Esophagus muscularis mucosa (tissue), 3 donors: ENCODE measurements around the gene EPSTI1.

Experiments
- POLR2AphosphoS5 ChIP-seq, 2 donors: sonication (generic); formaldehyde crosslinking; IDR thresholded peaks; one replicate each; pipeline ENCODE4 v1.6.1; 2017; ENCODE audit warnings: antibody characterized with exemption in 2 of 2
- TF ChIP-seq, protein P1 (sequence below), 3 experiments: fragments of 200-600 bp in 2 of 3; fragments of 450-650 bp in 1 of 3; sonication (generic) in 2 of 3; IDR thresholded peaks; one replicate each; pipeline ENCODE4 v1.5.1; 2017 to 2019; ENCODE audit warnings: antibody characterized with exemption in 3 of 3, mild to moderate bottlenecking in 2 of 3, moderate library complexity in 1 of 3

DNA sequence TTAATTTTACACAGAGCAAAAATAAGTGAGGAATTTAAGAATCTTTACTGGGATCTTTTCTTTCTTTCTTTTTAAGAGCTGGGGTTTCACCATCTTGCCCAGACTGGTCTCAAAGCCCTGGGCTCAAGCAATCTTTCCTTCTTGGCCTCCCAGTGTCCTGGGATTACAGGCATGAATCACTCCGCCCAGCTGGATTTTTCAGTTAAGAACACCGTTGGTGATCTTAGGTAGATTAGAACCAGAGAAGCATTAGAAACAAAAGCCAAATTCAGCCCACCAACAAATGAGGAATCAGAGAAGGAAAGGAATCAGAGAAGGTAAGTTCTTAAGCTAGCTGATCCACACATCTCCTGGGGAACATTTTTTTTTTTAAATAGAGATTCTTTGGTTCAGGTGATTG lies 34.2 kb downstream of the EPSTI1 start:
- TF ChIP-seq, protein P1, sequence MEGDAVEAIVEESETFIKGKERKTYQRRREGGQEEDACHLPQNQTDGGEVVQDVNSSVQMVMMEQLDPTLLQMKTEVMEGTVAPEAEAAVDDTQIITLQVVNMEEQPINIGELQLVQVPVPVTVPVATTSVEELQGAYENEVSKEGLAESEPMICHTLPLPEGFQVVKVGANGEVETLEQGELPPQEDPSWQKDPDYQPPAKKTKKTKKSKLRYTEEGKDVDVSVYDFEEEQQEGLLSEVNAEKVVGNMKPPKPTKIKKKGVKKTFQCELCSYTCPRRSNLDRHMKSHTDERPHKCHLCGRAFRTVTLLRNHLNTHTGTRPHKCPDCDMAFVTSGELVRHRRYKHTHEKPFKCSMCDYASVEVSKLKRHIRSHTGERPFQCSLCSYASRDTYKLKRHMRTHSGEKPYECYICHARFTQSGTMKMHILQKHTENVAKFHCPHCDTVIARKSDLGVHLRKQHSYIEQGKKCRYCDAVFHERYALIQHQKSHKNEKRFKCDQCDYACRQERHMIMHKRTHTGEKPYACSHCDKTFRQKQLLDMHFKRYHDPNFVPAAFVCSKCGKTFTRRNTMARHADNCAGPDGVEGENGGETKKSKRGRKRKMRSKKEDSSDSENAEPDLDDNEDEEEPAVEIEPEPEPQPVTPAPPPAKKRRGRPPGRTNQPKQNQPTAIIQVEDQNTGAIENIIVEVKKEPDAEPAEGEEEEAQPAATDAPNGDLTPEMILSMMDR (IDR thresholded peaks at IDR 0.05), result no peak
- no peak for TF ChIP-seq POLR2AphosphoS5 (IDR thresholded peaks at IDR 0.05)
